ENCODE measurements around the gene IL11. TPM values are rescaled to one million over a fixed set of nuclear protein-coding genes. Genes with fewer than 3 reads are reported as not detected.

Gene IL11
- total and polyA plus RNA-seq, 2 of the 13 experiments (the other 11 are each of a cell fraction or from before 2014, with no cell fraction given) = 2.5 to 2.9 TPM

- intact Hi-C loops (cut with micrococcal nuclease; ENCODE audit: unreplicated experiment) (no loop called here), in situ Hi-C loops (cut with HindIII; ENCODE audit: extremely low pct_ligation_motif_present, low pct_unique_long_range_greater_than_20kb) (no loop called here)
- Histone ChIP-seq H2AFZ (ENCODE audit: low read length) (no peak overlapping the region), H3K36me3 (replicated peaks in 1 of 2; ENCODE audit: control insufficient read depth in 1 of 2, insufficient read depth in 2 of 2, low read length in 2 of 2) (peaks cover 16 to 35% of the 10 kb centered on the region in 2 experiments), H4K20me1 (ENCODE audit: insufficient read depth, low read length) (peaks cover 48% of the 10 kb centered on the region), H3K4me1 (ENCODE audit: insufficient read depth, low read length) (peaks cover 55% of the 10 kb centered on the region), H3K79me2 (ENCODE audit: insufficient read depth, low read length) (peaks cover 27% of the 10 kb centered on the region), H3K27ac (ENCODE audit: extremely low read length, insufficient read depth, low read length) (no peak overlapping the region), H3K4me3 (replicated peaks in 1 of 3; ENCODE audit: insufficient read depth in 1 of 3, low read depth in 2 of 3, low read length in 3 of 3) (no peak overlapping the region), H3K27me3 (ENCODE audit: control insufficient read depth in 1 of 2, insufficient read depth in 2 of 2, low read length in 2 of 2) (no peaks in the 10 kb centered on the region; a peak in 1 of 5 replicates), H3K4me2 (ENCODE audit: low read depth, low read length) (no peak overlapping the region), H3K9ac (ENCODE audit: insufficient read depth, low read depth, low read length) (no peak overlapping the region), H3K9me3 (ENCODE audit: low read length) (no peaks in the 10 kb centered on the region)
- ChIA-PET POLR2A (interaction anchor here (1.3 to 9.7 kb wide), 3 partner anchors 16 to 51 kb away, joined by 3 to 62 read pairs (median 3); partner anchors contain the start of gene UBE2S), CTCF (ENCODE audit: low intra/inter-chr PET ratio, low total read pairs) (no interaction called here)
- DNase-seq (ENCODE audit: low spot score) = no peak
- no peak for ATAC-seq
- 98% methylated on average over 7 of the region's 7 CpGs for WGBS (ENCODE audit: low lambda C conversion rate)
- BruUV-seq (replicated peaks) = no TSS peak
- no peak for TF ChIP-seq CEBPZ (IDR thresholded peaks at IDR 0.05; ENCODE audit: low read length)
- peak; percentile 15 for TF ChIP-seq POLR2G (IDR thresholded peaks at IDR 0.05; ENCODE audit: low read depth, low read length)
- TF ChIP-seq AGO2 (optimal IDR thresholded peaks at IDR 0.05; ENCODE audit: low read depth, low read length) = peak; percentile 55
- no peak for TF ChIP-seq LCORL (IDR thresholded peaks at IDR 0.05)
- no peak for TF ChIP-seq LCORL (CRISPR knock-in tag; IDR thresholded peaks at IDR 0.05)
- 0 out of 2 replicates have a peak, but pooled peaks have one; percentile 10 for TF ChIP-seq AKAP8 (CRISPR knock-in tag; IDR thresholded peaks at IDR 0.05)
- no peak for TF ChIP-seq ATF5 (CRISPR knock-in tag; IDR thresholded peaks at IDR 0.05; ENCODE audit: low read depth)
- no peak for TF ChIP-seq NR2F1 (CRISPR knock-in tag; IDR thresholded peaks at IDR 0.05)
- 0 out of 2 replicates have a peak, but pooled peaks have one; percentile 1 for TF ChIP-seq KDM2A (CRISPR knock-in tag; IDR thresholded peaks at IDR 0.05; ENCODE audit: borderline replicate concordance, low read depth)
- no peak for TF ChIP-seq TFE3 (CRISPR knock-in tag; IDR thresholded peaks at IDR 0.05)
- peak; percentile 71; the same call in 1 of the 2 replicates for TF ChIP-seq PAF1 (CRISPR knock-in tag; IDR thresholded peaks at IDR 0.05)
- TF ChIP-seq RBM22 (optimal IDR thresholded peaks at IDR 0.05; ENCODE audit: low read length) = peak; percentile 85
- no peak for TF ChIP-seq NR3C1 (CRISPR knock-in tag; IDR thresholded peaks at IDR 0.05)
- no peak for FAIRE-seq
Observed at GRCh38 chr19:55390461-55390880, 20.2 kb upstream of the IL11 start.
